H1 (cell line): ENCODE measurements around the gene RESF1. TPM values are rescaled to one million over a fixed set of nuclear protein-coding genes. Genes with fewer than 3 reads are reported as not detected.
A peak's percentile ranks its signal among the peaks of the same experiment; 100 is the strongest.

ENCODE experiments used
- CTCF ChIA-PET: fragments of 300-600 bp; sonication (Branson Sonifier 250); formaldehyde crosslinking; loops from one replicate; lab custom pipeline; 2021; ENCODE audit not compliant: partially characterized antibody; lab: Charles Lee
- POLR2A ChIA-PET: fragments of 300-600 bp; sonication (Branson Sonifier 250); formaldehyde crosslinking; loops from one replicate; lab custom pipeline; 2021; ENCODE audit warnings: inconsistent platforms; ENCODE audit not compliant: partially characterized antibody; lab: Charles Lee
- DNase-seq, 2 experiments: peaks; one replicate each; pipeline versions ENCODE4 v3.0.0 to v3.0.0-alpha.2; 2010 to 2022; ENCODE audit warnings: low spot score in 2 of 2, low read depth in 1 of 2, mixed read lengths in 1 of 2
- FAIRE-seq: peaks from 2 replicates; lab custom pipeline; 2011; peaks lifted over from hg19 to GRCh38; lab: Jason Lieb, UNC
- H2AFZ ChIP-seq: 2 replicates; pipeline ENCODE4 v1.8.1; 2012; ENCODE audit warnings: low read length, inconsistent platforms
- H2AK5ac ChIP-seq: 2 replicates; pipeline ENCODE4 v1.6.1; 2013; ENCODE audit warnings: low read depth, low read length
- H2BK120ac ChIP-seq: replicated peaks from 2 replicates; pipeline ENCODE3; 2013; ENCODE audit warnings: low read depth, low read length, inconsistent platforms
- H2BK12ac ChIP-seq: 2 replicates; pipeline ENCODE4 v1.6.1; 2013; ENCODE audit warnings: low read depth, low read length
- H2BK15ac ChIP-seq: 2 replicates; pipeline ENCODE4 v1.6.1; 2013; ENCODE audit warnings: low read length
- H2BK20ac ChIP-seq: 2 replicates; pipeline ENCODE4 v1.6.1; 2013; ENCODE audit warnings: low read length
- H2BK5ac ChIP-seq: 2 replicates; pipeline ENCODE4 v1.6.1; 2013; ENCODE audit warnings: low read depth, low read length
- H3K14ac ChIP-seq: 2 replicates; pipeline ENCODE4 v1.6.1; 2013; ENCODE audit warnings: inconsistent platforms; ENCODE audit not compliant: insufficient read length
- H3K18ac ChIP-seq: 2 replicates; pipeline ENCODE4 v1.6.1; 2013; ENCODE audit warnings: low read length; ENCODE audit errors: extremely low read depth
- H3K23ac ChIP-seq: 2 replicates; pipeline ENCODE4 v1.6.1; 2013; ENCODE audit warnings: inconsistent platforms; ENCODE audit not compliant: insufficient read length
- H3K23me2 ChIP-seq: 2 replicates; pipeline ENCODE4 v1.6.1; 2013; ENCODE audit warnings: low read depth, low read length
- H3K27ac ChIP-seq: 2 replicates; pipeline ENCODE4 v1.6.1; 2011; ENCODE audit warnings: low read depth, low read length, inconsistent platforms
- H3K27me3 ChIP-seq, 4 experiments: replicated peaks in 1 of 4; 1 replicate in 1 of 4; 2 replicates in 3 of 4; pipeline versions ENCODE4 v1.6.1 to v1.8.1; 2011 to 2013; ENCODE audit warnings: low read length in 3 of 4, mild to moderate bottlenecking in 3 of 4, inconsistent platforms in 2 of 4, mixed read lengths in 2 of 4, moderate library complexity in 1 of 4; ENCODE audit not compliant: control insufficient read depth in 3 of 4, insufficient read depth in 3 of 4; ENCODE audit errors: extremely low read depth in 1 of 4
- H3K36me3 ChIP-seq, 4 experiments: 2 replicates each; pipeline versions ENCODE4 v1.6.1 to v1.8.1; 2011 to 2013; ENCODE audit warnings: mild to moderate bottlenecking in 4 of 4, low read length in 3 of 4, moderate library complexity in 2 of 4, control low read depth in 1 of 4, inconsistent platforms in 1 of 4; ENCODE audit not compliant: insufficient read depth in 4 of 4, control insufficient read depth in 2 of 4
- H3K4ac ChIP-seq: replicated peaks from 2 replicates; pipeline ENCODE3; 2013; ENCODE audit warnings: low read length, low read depth, mixed read lengths, inconsistent platforms; ENCODE audit not compliant: insufficient read length
- H3K4me1 ChIP-seq, 4 experiments: replicated peaks in 1 of 4; 1 replicate in 1 of 4; 2 replicates in 3 of 4; pipeline versions ENCODE4 v1.6.1 to v1.8.1; 2011 to 2013; ENCODE audit warnings: low read length in 3 of 4, inconsistent platforms in 2 of 4, mixed read lengths in 1 of 4; ENCODE audit not compliant: insufficient read depth in 4 of 4, control insufficient read depth in 3 of 4
- H3K4me2 ChIP-seq, 2 experiments: 2 replicates each; pipeline versions ENCODE4 v1.6.1 to v1.8.1; 2011 to 2013; ENCODE audit warnings: low read depth in 2 of 2, low read length in 2 of 2, control low read depth in 1 of 2, inconsistent platforms in 1 of 2, mild to moderate bottlenecking in 1 of 2; ENCODE audit not compliant: insufficient read depth in 1 of 2
- H3K4me3 ChIP-seq, 4 experiments: fragments of 200-600, 300-600 bp in 1 of 4; sonication (generic), shearing (Covaris generic), sonication (Bioruptor Twin) in 1 of 4; 2 replicates each; pipeline versions ENCODE4 v1.5.1 to v1.8.1; 2011 to 2016; ENCODE audit warnings: low read length in 4 of 4, low read depth in 3 of 4, control low read depth in 2 of 4, inconsistent platforms in 2 of 4, mild to moderate bottlenecking in 2 of 4, mixed read lengths in 1 of 4, moderate library complexity in 1 of 4; ENCODE audit not compliant: insufficient read depth in 2 of 4; ENCODE audit errors: extremely low read depth in 1 of 4
- H3K56ac ChIP-seq: replicated peaks from 2 replicates; pipeline ENCODE3; 2013; ENCODE audit warnings: low read depth, mild to moderate bottlenecking, mixed read lengths, low read length, inconsistent platforms; ENCODE audit not compliant: insufficient read length
- H3K79me1 ChIP-seq: 2 replicates; pipeline ENCODE4 v1.6.1; 2013; ENCODE audit warnings: low read depth, low read length, control low read depth
- H3K79me2 ChIP-seq, 2 experiments: 2 replicates each; pipeline versions ENCODE4 v1.6.1 to v1.8.1; 2012 to 2013; ENCODE audit warnings: low read length in 2 of 2, mild to moderate bottlenecking in 2 of 2, inconsistent platforms in 1 of 2; ENCODE audit not compliant: insufficient read depth in 2 of 2, control insufficient read depth in 1 of 2
- H3K9ac ChIP-seq, 4 experiments: replicated peaks in 1 of 4; 1 replicate in 1 of 4; 2 replicates in 3 of 4; pipeline versions ENCODE4 v1.6.1 to v1.8.1; 2011 to 2013; ENCODE audit warnings: low read depth in 3 of 4, low read length in 3 of 4, control low read depth in 2 of 4, mild to moderate bottlenecking in 2 of 4, moderate library complexity in 2 of 4, inconsistent platforms in 1 of 4; ENCODE audit errors: extremely low read depth in 1 of 4
- H3K9me3 ChIP-seq, 2 experiments: 2 replicates each; pipeline versions ENCODE4 v1.6.1 to v1.8.1; 2012 to 2013; ENCODE audit warnings: mild to moderate bottlenecking in 2 of 2, moderate library complexity in 2 of 2, control low read depth in 1 of 2, inconsistent platforms in 1 of 2, low read depth in 1 of 2, low read length in 1 of 2, mixed read lengths in 1 of 2; ENCODE audit not compliant: insufficient read depth in 2 of 2
- H4K20me1 ChIP-seq, 2 experiments: replicated peaks in 1 of 2; 2 replicates each; pipeline versions ENCODE3 to v1.8.1; 2011 to 2013; ENCODE audit warnings: inconsistent platforms in 2 of 2, low read length in 2 of 2, mild to moderate bottlenecking in 1 of 2; ENCODE audit not compliant: insufficient read depth in 2 of 2, control insufficient read depth in 1 of 2
- H4K5ac ChIP-seq: 2 replicates; pipeline ENCODE4 v1.6.1; 2013; ENCODE audit warnings: low read length, low read depth, mixed read lengths, inconsistent platforms; ENCODE audit not compliant: insufficient read length
- H4K8ac ChIP-seq: 2 replicates; pipeline ENCODE4 v1.8.0; 2013; ENCODE audit warnings: mild to moderate bottlenecking, moderate library complexity, low read length, inconsistent platforms; ENCODE audit not compliant: insufficient read depth; ENCODE audit errors: extremely low read depth
- H4K91ac ChIP-seq: replicated peaks from 2 replicates; pipeline ENCODE3; 2013; ENCODE audit warnings: low read length, mixed read lengths, inconsistent platforms; ENCODE audit not compliant: insufficient read length
- E2F6 ChIP-seq: IDR thresholded peaks from 2 replicates; pipeline ENCODE4 v1.6.1; 2012; ENCODE audit warnings: inconsistent platforms
- FOSL1 ChIP-seq: IDR thresholded peaks from 2 replicates; pipeline ENCODE4 v1.6.1; 2011; ENCODE audit warnings: mild to moderate bottlenecking, low read depth, low read length, moderate library complexity; ENCODE audit not compliant: insufficient read depth
- POLR2A ChIP-seq, 2 experiments: IDR thresholded peaks; 1 replicate in 1 of 2; 2 replicates in 1 of 2; pipeline ENCODE4 v1.6.1; 2011; ENCODE audit warnings: low read depth in 2 of 2, low read length in 2 of 2, mild to moderate bottlenecking in 2 of 2; ENCODE audit errors: control extremely low read depth in 1 of 2
- whole genome bisulfite sequencing, 2 experiments: shearing (Covaris generic) in 1 of 2; methylation state at CpG; one replicate each; pipeline versions ENCODE4 v1.1.6 to v1.1.7; 2013 to 2015; ENCODE audit warnings: low lambda C conversion rate in 2 of 2, mixed read lengths in 2 of 2, inconsistent platforms in 1 of 2, low coverage in 1 of 2, missing lambda C conversion rate in 1 of 2; ENCODE audit not compliant: insufficient replicate concordance in 2 of 2, insufficient coverage in 1 of 2, insufficient read length in 1 of 2; ENCODE audit errors: extremely low coverage in 1 of 2, missing lambda C conversion rate in 1 of 2; 5-methylcytosine and 5-hydroxymethylcytosine counted together
- polyA plus RNA-seq, 7 experiments: library from polyadenylated mRNA; depleted of rRNA in 3 of 7; stranded (reverse) in 5 of 7; unstranded in 2 of 7; fragments of >200 nt in 5 of 7; fragments of 200-250 nt in 2 of 7; gene quantifications; 1 replicate in 5 of 7; 2 replicates in 1 of 7; 4 replicates in 1 of 7; pipeline versions ENCODE4 v1.2.1 to v1.2.3, GENCODE V29; 2011 to 2013; ENCODE audit warnings: missing spikeins in 2 of 7, mixed read lengths in 2 of 7
- total RNA-seq: library from RNA; stranded (reverse); fragmentation: NEBNext Ultra II Directional; extraction: Animal tissue kit (Norgen Biotek cat#: 25700); gene quantifications from 2 replicates; pipeline ENCODE4 v1.2.1, GENCODE V29; 2021

Gene RESF1
- total and polyA plus RNA-seq, 2 of the 8 experiments (the other 6 are each of a cell fraction or from before 2014, with no cell fraction given), result 64.3 to 128 TPM

- H2AFZ ChIP-seq, result no peak overlapping the region
- 94% methylated on average over 4 of the region's 4 CpGs; no CpG with 5 or more reads in 1 of the 2 experiments for WGBS, 2 experiments
- no peak overlapping the region for H2AK5ac ChIP-seq
- H2BK20ac ChIP-seq, result no peak overlapping the region
- H3K4me1 ChIP-seq, result no peaks in the 10 kb centered on the region; a peak in 1 of 7 replicates
- H2BK5ac ChIP-seq, result no peak overlapping the region
- H3K79me2 ChIP-seq, result peaks cover 0 to 55% of the 10 kb centered on the region in 2 experiments; a peak in 2 of 4 replicates
- peaks cover 0 to 2% of the 10 kb centered on the region in 2 experiments for H4K20me1 ChIP-seq
- POLR2A ChIA-PET, result interaction anchor here (0.6 to 2.7 kb wide), 5 partner anchors 9 to 41 kb away, joined by 3 to 10 read pairs (median 3); no protein-coding TSS in a partner anchor
- H3K23me2 ChIP-seq, result no peaks in the 10 kb centered on the region
- H4K8ac ChIP-seq, result no peak overlapping the region
- CTCF ChIA-PET, result no interaction called here
- H3K27me3 ChIP-seq, result no peaks in the 10 kb centered on the region
- DNase-seq, result no peak
- H3K4me3 ChIP-seq, result no peak overlapping the region
- H3K23ac ChIP-seq, result no peak overlapping the region
- no peak overlapping the region for H2BK12ac ChIP-seq
- H4K5ac ChIP-seq, result no peak overlapping the region
- peaks cover 46 to 52% of the 10 kb centered on the region in 2 experiments for H3K9me3 ChIP-seq
- no peak overlapping the region for H3K9ac ChIP-seq
- H2BK15ac ChIP-seq, result no peak overlapping the region
- H3K14ac ChIP-seq, result no peak overlapping the region
- no peak overlapping the region for H3K4ac ChIP-seq
- H3K27ac ChIP-seq, result no peak overlapping the region
- H3K18ac ChIP-seq, result no peak overlapping the region
- peaks cover 20 to 83% (median 53%) of the 10 kb centered on the region in 4 experiments for H3K36me3 ChIP-seq
- TF ChIP-seq FOSL1, result no peak
- no peak for TF ChIP-seq E2F6
- TF ChIP-seq POLR2A (IDR thresholded peaks at IDR 0.05; ENCODE audit: control extremely low read depth in 1 of 2, low read depth in 2 of 2, low read length in 2 of 2), result 0 out of 3 replicates have a peak, but pooled peaks of 1 of the 2 experiments have one; percentile 17
- TF ChIP-seq, all 59 proteins: peak for 1
- no peak overlapping the region for H2BK120ac ChIP-seq
- FAIRE-seq, result no peak
- H3K4me2 ChIP-seq, result no peak overlapping the region
- H4K91ac ChIP-seq, result no peak overlapping the region
- H3K79me1 ChIP-seq, result peaks cover 3% of the 10 kb centered on the region; the same call in 1 of the 2 replicates
- H3K56ac ChIP-seq, result no peak overlapping the region
Measured at GRCh38 chr12:31985832-31986231, 26.6 kb downstream of the RESF1 start.
